PC-3 (cell line): ENCODE results near the gene COX4I1. TPM values are rescaled to one million over a fixed set of nuclear protein-coding genes. Genes with fewer than 3 reads are reported as not detected.

Experiments used
- ATAC-seq: fragments of 200-7000 bp; cut with Tn5 transposase; 2 replicates; pipeline ENCODE4 v1.9.1; 2020; ENCODE audit warnings: mild to moderate bottlenecking, moderate library complexity
- BruUV-seq: library from RNA; stranded (reverse); fragments of 400-500 nt; replicated peaks from 2 replicates; lab custom pipeline; 2021; lab: Mats Ljungman, UMichigan
- CTCF ChIA-PET: fragments of 300-600 bp; sonication (Branson Sonifier 250); formaldehyde crosslinking; loops from one replicate; lab custom pipeline; 2022; ENCODE audit warnings: antibody characterized with exemption; lab: Charles Lee
- POLR2A ChIA-PET: fragments of 300-600 bp; sonication (Branson Sonifier 250); formaldehyde crosslinking; loops from one replicate; lab custom pipeline; 2022; ENCODE audit warnings: antibody characterized with exemption; ENCODE audit not compliant: unreplicated experiment; lab: Charles Lee
- DNase-seq: peaks from one replicate; pipeline ENCODE4 v3.0.0-alpha.2; 2015
- H2AFZ ChIP-seq: fragments of 300-600 bp; sonication (generic); 2 replicates; pipeline ENCODE4 v1.6.0; 2016; ENCODE audit warnings: antibody characterized with exemption, low read length
- H3F3A ChIP-seq: fragments of 300-600 bp; sonication (generic); one replicate; pipeline ENCODE4 v1.6.0; 2017; ENCODE audit warnings: antibody characterized with exemption, low read length, control low read depth, mild to moderate bottlenecking; ENCODE audit not compliant: unreplicated experiment
- H3K27ac ChIP-seq: fragments of 300-600 bp; sonication (generic); 2 replicates; pipeline ENCODE4 v1.5.1; 2016; ENCODE audit warnings: mild to moderate bottlenecking, low read length
- H3K27me3 ChIP-seq: fragments of 300-600 bp; sonication (generic); 2 replicates; pipeline ENCODE4 v1.6.1; 2016; ENCODE audit warnings: low read length, mixed read lengths
- H3K36me3 ChIP-seq: fragments of 300-600 bp; sonication (generic); 2 replicates; pipeline ENCODE4 v1.6.1; 2016; ENCODE audit warnings: low read depth, mixed run types, low read length, mixed read lengths
- H3K4me1 ChIP-seq: fragments of 300-600 bp; sonication (generic); 2 replicates; pipeline ENCODE4 v1.5.1; 2016; ENCODE audit warnings: low read length; ENCODE audit not compliant: insufficient read depth
- H3K4me2 ChIP-seq: fragments of 300-600 bp; sonication (generic); 2 replicates; pipeline ENCODE4 v1.6.0; 2016; ENCODE audit warnings: low read length
- H3K4me3 ChIP-seq: fragments of 300-600 bp; sonication (generic); 2 replicates; pipeline ENCODE4 v1.5.1; 2016; ENCODE audit warnings: mild to moderate bottlenecking, low read length, mixed read lengths
- H3K79me2 ChIP-seq: fragments of 300-600 bp; sonication (generic); 2 replicates; pipeline ENCODE4 v1.6.1; 2017; ENCODE audit warnings: low read length, mixed read lengths
- H3K9ac ChIP-seq: fragments of 300-600 bp; sonication (generic); 2 replicates; pipeline ENCODE4 v1.6.0; 2016; ENCODE audit warnings: mild to moderate bottlenecking, low read length
- H3K9me2 ChIP-seq: fragments of 300-600 bp; sonication (generic); replicated peaks from 2 replicates; pipeline ENCODE4 v1.6.1; 2016; ENCODE audit warnings: mixed run types, low read length, mixed read lengths
- H3K9me3 ChIP-seq: fragments of 300-600 bp; sonication (generic); 2 replicates; pipeline ENCODE4 v1.6.1; 2016; ENCODE audit warnings: low read length, mixed read lengths
- H4K20me1 ChIP-seq: fragments of 300-600 bp; sonication (generic); 2 replicates; pipeline ENCODE4 v1.6.1; 2016; ENCODE audit warnings: low read length, mixed read lengths
- CTCF ChIP-seq: fragments of 300-600 bp; sonication (generic); conservative IDR thresholded peaks from 2 replicates; pipeline ENCODE4 v1.5.1; 2017; ENCODE audit warnings: antibody characterized with exemption, low read depth, mild to moderate bottlenecking, low read length
- EZH2 ChIP-seq: fragments of 300-600 bp; sonication (generic); IDR thresholded peaks from one replicate; pipeline ENCODE4 v1.6.1; 2017; ENCODE audit warnings: antibody characterized with exemption, mild to moderate bottlenecking, low read length; ENCODE audit not compliant: unreplicated experiment
- EZH2phosphoT487 ChIP-seq: fragments of 300-600 bp; sonication (generic); IDR thresholded peaks from 2 replicates; pipeline ENCODE4 v1.6.1; 2018; ENCODE audit warnings: mild to moderate bottlenecking, antibody characterized with exemption, low read length, borderline replicate concordance
- intact Hi-C: fragments of 100-400 bp; cut with micrococcal nuclease; formaldehyde crosslinking; loops from 2 replicates; pipeline ENCODE4 v1.9.0; 2023
- total RNA-seq: library from RNA; depleted of rRNA; stranded (reverse); fragments of >200 nt; gene quantifications from 2 replicates; pipeline ENCODE4 v1.2.3, GENCODE V29; 2014

COX4I1 gene
- total RNA-seq, 1 experiment from 2014 or later: 598 TPM

- Histone ChIP-seq H3K27ac (no peak overlapping the region), H3K9me2 (no peaks in the 10 kb centered on the region), H3K27me3 (no peaks in the 10 kb centered on the region), H3K4me2 (no peak overlapping the region), H3K4me1 (no peaks in the 10 kb centered on the region), H3K9ac (no peak overlapping the region), H3K36me3 (peaks cover 20% of the 10 kb centered on the region), H3K4me3 (no peak overlapping the region), H3K79me2 (no peaks in the 10 kb centered on the region), H3F3A (no peaks in the 10 kb centered on the region), H3K9me3 (no peaks in the 10 kb centered on the region), H2AFZ (no peak overlapping the region), H4K20me1 (no peaks in the 10 kb centered on the region)
- TF ChIP-seq EZH2 (no peak), CTCF (no peak), EZH2phosphoT487 (no peak)
- intact Hi-C loops: no loop called here
- DNase-seq (no peak), ATAC-seq (0 out of 2 replicates have a peak, but pooled peaks have one; percentile 15)
- ChIA-PET POLR2A (no interaction called here), CTCF (no interaction called here)
- no TSS peak for BruUV-seq
These were observed 10.2 kb downstream of the COX4I1 start for GRCh38 chr16:85809645-85810044.

GRCh38 chr16:85810097-85810741 lies 10.7 kb downstream of the COX4I1 start:
- no peak for ATAC-seq
- intact Hi-C loops: no loop called here
- no peaks in the 10 kb centered on the region for H3K9me2 ChIP-seq

More at GRCh38 chr16:85810097-85810741, 10.7 kb downstream of the COX4I1 start:
- Histone ChIP-seq H3F3A (no peaks in the 10 kb centered on the region), H3K27ac (no peak overlapping the region), H3K27me3 (no peaks in the 10 kb centered on the region), H3K79me2 (no peaks in the 10 kb centered on the region), H2AFZ (no peak overlapping the region), H4K20me1 (no peaks in the 10 kb centered on the region), H3K9ac (no peak overlapping the region), H3K4me3 (no peak overlapping the region), H3K4me1 (no peaks in the 10 kb centered on the region), H3K36me3 (peaks cover 17% of the 10 kb centered on the region), H3K9me3 (no peaks in the 10 kb centered on the region), H3K4me2 (no peak overlapping the region)
- no TSS peak for BruUV-seq
- DNase-seq: no peak
- TF ChIP-seq CTCF: no peak
- ChIA-PET POLR2A (no interaction called here), CTCF (no interaction called here)
